HEK293T (cell line): ENCODE measurements around the gene CHD8.

Experiments used
- CTCF ChIA-PET: fragments of 350-600 bp; formaldehyde crosslinking; extraction: SDS; loops from one replicate; lab custom pipeline; 2021; ENCODE audit warnings: antibody characterized with exemption, inconsistent platforms; lab: Yijun Ruan, JAX
- POLR2A ChIA-PET: fragments of 350-600 bp; formaldehyde crosslinking; extraction: SDS; loops from one replicate; lab custom pipeline; 2020; ENCODE audit warnings: antibody characterized with exemption, inconsistent platforms; lab: Yijun Ruan, JAX
- DNase-seq: peaks from one replicate; pipeline ENCODE4 v3.0.0; 2012; ENCODE audit warnings: mixed read lengths; ENCODE audit errors: extremely low spot score
- ARNT ChIP-seq: fragments of 450-650 bp; IDR thresholded peaks from 2 replicates; pipeline ENCODE4 v1.6.1; 2017; ENCODE audit warnings: mild to moderate bottlenecking
- BHLHE40 ChIP-seq: fragments of 450-650 bp; IDR thresholded peaks from 2 replicates; pipeline ENCODE4 v1.6.1; 2016; ENCODE audit warnings: mild to moderate bottlenecking, moderate library complexity, borderline replicate concordance
- CTBP1 ChIP-seq: fragments of 450-650 bp; IDR thresholded peaks from 2 replicates; pipeline ENCODE4 v1.6.1; 2016; ENCODE audit warnings: borderline replicate concordance
- ELF4 ChIP-seq: fragments of 450-650 bp; IDR thresholded peaks from 2 replicates; pipeline ENCODE4 v1.6.1; 2017; ENCODE audit warnings: antibody characterized with exemption
- FOXA1 ChIP-seq: fragments of 450-650 bp; IDR thresholded peaks from 2 replicates; pipeline ENCODE4 v1.6.1; 2016; ENCODE audit warnings: mild to moderate bottlenecking
- FOXK2 ChIP-seq: fragments of 450-650 bp; IDR thresholded peaks from 2 replicates; pipeline ENCODE4 v1.6.1; 2016; ENCODE audit warnings: mild to moderate bottlenecking
- FOXM1 ChIP-seq: fragments of 450-650 bp; IDR thresholded peaks from 2 replicates; pipeline ENCODE4 v1.6.1; 2017; ENCODE audit warnings: mild to moderate bottlenecking, borderline replicate concordance
- HDGF ChIP-seq: fragments of 450-650 bp; IDR thresholded peaks from 2 replicates; pipeline ENCODE4 v1.6.1; 2017; ENCODE audit warnings: antibody characterized with exemption, borderline replicate concordance
- L3MBTL2 ChIP-seq: fragments of 450-650 bp; conservative IDR thresholded peaks from 2 replicates; pipeline ENCODE4 v1.6.1; 2016; ENCODE audit warnings: mild to moderate bottlenecking
- LEF1 ChIP-seq: fragments of 450-650 bp; IDR thresholded peaks from 2 replicates; pipeline ENCODE4 v1.6.1; 2017; ENCODE audit warnings: mild to moderate bottlenecking, borderline replicate concordance
- NFRKB ChIP-seq: fragments of 450-650 bp; IDR thresholded peaks from 2 replicates; pipeline ENCODE4 v1.6.1; 2016; ENCODE audit warnings: mild to moderate bottlenecking, moderate library complexity
- PKNOX1 ChIP-seq: fragments of 450-650 bp; IDR thresholded peaks from 2 replicates; pipeline ENCODE4 v1.6.1; 2016
- SP1 ChIP-seq: fragments of 450-650 bp; IDR thresholded peaks from 2 replicates; pipeline ENCODE4 v1.6.1; 2017
- SUZ12 ChIP-seq: fragments of 450-650 bp; IDR thresholded peaks from 2 replicates; pipeline ENCODE4 v1.6.1; 2016; ENCODE audit warnings: mild to moderate bottlenecking
- TARDBP ChIP-seq: fragments of 450-650 bp; IDR thresholded peaks from 2 replicates; pipeline ENCODE4 v1.6.1; 2016
- ZNF384 ChIP-seq: fragments of 450-650 bp; IDR thresholded peaks from 2 replicates; pipeline ENCODE4 v1.6.1; 2016

The CHD8 gene

DNA sequence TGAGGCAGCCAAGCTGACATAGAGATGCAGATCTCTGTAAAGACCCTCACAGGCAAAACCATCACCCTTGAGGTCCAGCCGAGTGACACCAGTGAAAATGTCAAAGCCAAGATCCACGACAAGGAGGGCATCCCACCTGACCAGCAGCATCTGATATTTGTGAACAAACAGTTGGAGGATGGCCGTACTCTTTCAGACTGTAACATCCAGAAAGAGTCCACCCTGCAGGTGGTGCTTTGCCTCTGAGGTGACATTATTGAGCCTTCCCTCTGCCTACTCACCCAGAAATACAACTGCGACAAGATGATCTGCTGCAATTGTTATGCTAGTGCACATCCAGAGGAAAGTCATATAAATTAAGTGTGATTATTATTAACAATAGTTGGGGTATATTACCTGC, 57.0 kb downstream of the CHD8 start:
- no peak for DNase-seq
- ChIA-PET POLR2A (no interaction called here), CTCF (no interaction called here)
- TF ChIP-seq L3MBTL2 (no peak), PKNOX1 (no peak), LEF1 (no peak)

GRCh38 chr14:21395450-21395849, 60.5 kb downstream of the CHD8 start:
- no peak for DNase-seq
- TF ChIP-seq ARNT (no peak), PKNOX1 (no peak), HDGF (no peak), L3MBTL2 (no peak), TARDBP (no peak), ZNF384 (no peak), ELF4 (no peak), LEF1 (no peak), BHLHE40 (no peak), FOXM1 (no peak), FOXA1 (no peak)
- CTCF ChIA-PET = interaction anchor here (0.6 kb wide), 1 partner anchor 42 kb away, joined by 4 read pairs; no protein-coding TSS in a partner anchor
- POLR2A ChIA-PET = no interaction called here

- CTCF ChIA-PET = no interaction called here
- POLR2A ChIA-PET = interaction anchor here (0.8 to 1.5 kb wide), 3 partner anchors 25 to 77 kb away, joined by 3 to 7 read pairs (median 5); no protein-coding TSS in a partner anchor
- DNase-seq = no peak
- no peak for TF ChIP-seq ZNF384
- TF ChIP-seq PKNOX1 = no peak
- TF ChIP-seq FOXA1 = no peak
- TF ChIP-seq FOXK2 = no peak
- TF ChIP-seq NFRKB = no peak
- TF ChIP-seq SUZ12 = no peak
- no peak for TF ChIP-seq ELF4
- no peak for TF ChIP-seq LEF1
These were observed 70.6 kb downstream of the CHD8 start for GRCh38 chr14:21385188-21385904.

GRCh38 chr14:21384494-21384851, 71.5 kb downstream of the CHD8 start:
- ChIA-PET POLR2A (interaction anchor here (0.5 to 1.5 kb wide), 14 partner anchors 9 to 313 kb away, joined by 3 to 10 read pairs (median 4); partner anchors contain the start of genes CHD8 and RAB2B), CTCF (interaction anchor here (0.6 kb wide), 2 partner anchors 79 to 142 kb away, joined by 3 read pairs; partner anchors contain the start of gene SALL2)
- TF ChIP-seq L3MBTL2 (no peak), HDGF (no peak), ELF4 (no peak), FOXK2 (no peak), TARDBP (no peak), PKNOX1 (no peak), NFRKB (no peak), FOXM1 (no peak), FOXA1 (no peak), CTBP1 (no peak), SP1 (no peak), BHLHE40 (no peak), LEF1 (no peak), ZNF384 (no peak), ARNT (no peak), SUZ12 (no peak)
- no peak for DNase-seq

DNA sequence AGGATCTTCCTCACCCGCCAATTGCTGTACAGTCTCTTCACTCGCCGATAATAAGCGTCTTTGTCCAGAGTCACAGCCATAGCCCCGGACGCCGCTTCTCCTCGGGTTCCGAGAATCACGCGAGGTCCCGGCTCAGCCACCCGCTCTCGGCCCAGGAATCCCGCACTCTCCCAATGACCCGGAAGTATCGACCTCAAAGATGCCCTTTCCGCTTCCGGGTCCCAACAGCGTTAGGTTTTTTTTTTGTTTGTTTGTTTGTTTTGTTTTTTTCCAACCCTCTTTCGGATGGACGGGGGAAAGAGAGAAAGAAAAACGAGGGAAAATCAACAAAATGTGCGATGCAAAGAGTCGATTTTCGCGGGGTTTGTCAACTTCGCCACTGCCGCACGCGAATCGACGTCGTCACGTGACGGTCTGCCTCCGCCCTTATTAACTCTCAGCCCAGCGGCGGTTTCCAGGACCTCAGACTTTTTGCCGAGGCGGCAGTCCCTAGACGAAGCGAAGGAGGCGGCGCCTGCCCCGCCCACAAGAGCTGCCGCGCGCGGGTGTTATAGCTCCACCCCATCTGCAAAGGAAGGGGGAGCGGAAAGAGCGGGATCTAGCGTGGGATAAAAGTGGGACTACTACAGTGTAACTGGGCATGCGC, 72.0 kb downstream of the CHD8 start, which contains the start of gene SUPT16H:
TSS of gene SUPT16H (minus strand) at position 172 of the 646 bp plus-strand sequence. CDS start at position 80, 92 bp downstream.
- DNase-seq = peak; percentile 91
- ChIA-PET CTCF (interaction anchor here (0.6 kb wide), 2 partner anchors 79 to 142 kb away, joined by 3 read pairs; partner anchors contain the start of gene SALL2), POLR2A (interaction anchor here (0.5 to 1.5 kb wide), 14 partner anchors 9 to 313 kb away, joined by 3 to 10 read pairs (median 4); partner anchors contain the start of genes CHD8 and RAB2B)
- TF ChIP-seq ELF4 (peak; percentile 95), ZNF384 (peak; percentile 97), NFRKB (no peak), ARNT (peak; percentile 50; the same call in 1 of the 2 replicates), L3MBTL2 (peak; percentile 88), PKNOX1 (peak; percentile 70)
